Inferior parietal cortex (tissue), 1 donor: ENCODE measurements around the gene HPS1.

Experiments used
- DNase-seq: peaks from one replicate; pipeline ENCODE4 v3.0.0-alpha.2; 2016; ENCODE audit errors: extremely low spot score

The HPS1 gene

GRCh38 chr10:98446661-98447221 is at the start of gene HPS1:
Gene HPS1 (minus strand): TSS chr10:98446935. CDS start chr10:98443240, 3,695 bp downstream.
- peak; percentile 71 for DNase-seq

- DNase-seq = no peak
These were observed 46.0 kb upstream of the HPS1 start for GRCh38 chr10:98492763-98493162.

GRCh38 chr10:98489561-98490481 is 43.1 kb upstream of the HPS1 start:
- DNase-seq = no peak

- DNase-seq = no peak
These were observed 42.1 kb upstream of the HPS1 start for GRCh38 chr10:98488669-98489430.

- DNase-seq = no peak
These were observed 40.9 kb upstream of the HPS1 start for GRCh38 chr10:98487649-98488048.

GRCh38 chr10:98486421-98486820 is 39.7 kb upstream of the HPS1 start:
- no peak for DNase-seq

- DNase-seq = no peak
These were observed 39.2 kb upstream of the HPS1 start for GRCh38 chr10:98485959-98486358.

- DNase-seq = no peak
These were observed 36.9 kb upstream of the HPS1 start for GRCh38 chr10:98483658-98484057.

- no peak for DNase-seq
These were observed 35.4 kb upstream of the HPS1 start for GRCh38 chr10:98482096-98482495.

GRCh38 chr10:98481404-98481945 is 34.7 kb upstream of the HPS1 start:
- DNase-seq = no peak

GRCh38 chr10:98478430-98479222 is 31.9 kb upstream of the HPS1 start:
- no peak for DNase-seq

GRCh38 chr10:98477861-98478260 is 31.1 kb upstream of the HPS1 start:
- no peak for DNase-seq

- DNase-seq = no peak
These were observed 27.9 kb upstream of the HPS1 start for GRCh38 chr10:98474628-98475027.

GRCh38 chr10:98472196-98472595 is 25.5 kb upstream of the HPS1 start:
- no peak for DNase-seq

GRCh38 chr10:98470850-98471249 is 24.1 kb upstream of the HPS1 start:
- DNase-seq = no peak

GRCh38 chr10:98469001-98469931 is 22.5 kb upstream of the HPS1 start:
- DNase-seq = no peak

GRCh38 chr10:98467506-98468318 is 21.0 kb upstream of the HPS1 start:
- DNase-seq = peak; percentile 91

- DNase-seq = no peak
These were observed 20.2 kb upstream of the HPS1 start for GRCh38 chr10:98466861-98467505.

GRCh38 chr10:98465866-98466265 is 19.1 kb upstream of the HPS1 start:
- DNase-seq = no peak
